Activated T-helper 17 cell treated with anti-CD3 and anti-CD28 coated beads, Interleukin-2, amount 50 U/mL, for 72 hours (primary cell): ENCODE data around the gene COPG1. TPM values are rescaled to one million over a fixed set of nuclear protein-coding genes. Genes with fewer than 3 reads are reported as not detected.
A peak's percentile ranks its signal among the peaks of the same experiment; 100 is the strongest.
"Not testable (repeated sequence)": the region's sequence is repeated elsewhere in the genome, so short reads cannot be mapped to it uniquely, and the experiment has no call there.

Experiments
- ATAC-seq: fragments of 150-1000 bp; cut with Tn5 transposase; replicated peaks from 2 replicates; pipeline ENCODE4 v1.10.0; 2021; ENCODE audit warnings: mild to moderate bottlenecking, moderate library complexity
- H3K27ac Mint-ChIP-seq: one replicate; pipeline ENCODE4 v1.8.0; 2022; ENCODE audit warnings: mixed read lengths
- H3K27me3 Mint-ChIP-seq: one replicate; pipeline ENCODE4 v1.8.0; 2022; ENCODE audit warnings: mixed read lengths
- H3K36me3 Mint-ChIP-seq: one replicate; pipeline ENCODE4 v1.8.0; 2022; ENCODE audit warnings: low read depth, mild to moderate bottlenecking, mixed read lengths
- H3K4me1 Mint-ChIP-seq: one replicate; pipeline ENCODE4 v1.8.0; 2022; ENCODE audit warnings: mixed read lengths
- H3K4me3 Mint-ChIP-seq: one replicate; pipeline ENCODE4 v1.8.0; 2022; ENCODE audit warnings: mild to moderate bottlenecking, mixed read lengths
- H3K9me3 Mint-ChIP-seq: one replicate; pipeline ENCODE4 v1.8.0; 2022; ENCODE audit warnings: mixed read lengths
- total RNA-seq, 2 donors: library from RNA; stranded (reverse); gene quantifications; one replicate each; pipeline ENCODE4 v1.2.3, GENCODE V29; 2022

The COPG1 gene
- total RNA-seq, result 100 to 1,000 TPM; 150 to 157 TPM

- H3K9me3 Mint-ChIP-seq, result no peaks in the 10 kb centered on the region
- no peaks in the 10 kb centered on the region for H3K27me3 Mint-ChIP-seq
- peaks cover 25% of the 10 kb centered on the region for H3K4me1 Mint-ChIP-seq
- H3K36me3 Mint-ChIP-seq, result peaks cover 61% of the 10 kb centered on the region
- H3K27ac Mint-ChIP-seq, result peak within 1 kb of the TSS; percentile 99
- H3K4me3 Mint-ChIP-seq, result peak within 1 kb of the TSS; percentile 97
- ATAC-seq, result peak; percentile 90
Measured at GRCh38 chr3:129249284-129250065, at the start of gene COPG1. TSS of gene COPG1 (plus strand) at chr3:129249606. CDS start at chr3:129249710, 104 bp downstream.

GRCh38 chr3:129204473-129204872, 44.9 kb upstream of the COPG1 start:
- Mint-ChIP-seq H3K9me3 (no peaks in the 10 kb centered on the region), H3K36me3 (no peaks in the 10 kb centered on the region), H3K4me3 (no peak overlapping the region), H3K27me3 (no peaks in the 10 kb centered on the region), H3K27ac (no peak overlapping the region), H3K4me1 (no peaks in the 10 kb centered on the region)
- no peak for ATAC-seq

DNA sequence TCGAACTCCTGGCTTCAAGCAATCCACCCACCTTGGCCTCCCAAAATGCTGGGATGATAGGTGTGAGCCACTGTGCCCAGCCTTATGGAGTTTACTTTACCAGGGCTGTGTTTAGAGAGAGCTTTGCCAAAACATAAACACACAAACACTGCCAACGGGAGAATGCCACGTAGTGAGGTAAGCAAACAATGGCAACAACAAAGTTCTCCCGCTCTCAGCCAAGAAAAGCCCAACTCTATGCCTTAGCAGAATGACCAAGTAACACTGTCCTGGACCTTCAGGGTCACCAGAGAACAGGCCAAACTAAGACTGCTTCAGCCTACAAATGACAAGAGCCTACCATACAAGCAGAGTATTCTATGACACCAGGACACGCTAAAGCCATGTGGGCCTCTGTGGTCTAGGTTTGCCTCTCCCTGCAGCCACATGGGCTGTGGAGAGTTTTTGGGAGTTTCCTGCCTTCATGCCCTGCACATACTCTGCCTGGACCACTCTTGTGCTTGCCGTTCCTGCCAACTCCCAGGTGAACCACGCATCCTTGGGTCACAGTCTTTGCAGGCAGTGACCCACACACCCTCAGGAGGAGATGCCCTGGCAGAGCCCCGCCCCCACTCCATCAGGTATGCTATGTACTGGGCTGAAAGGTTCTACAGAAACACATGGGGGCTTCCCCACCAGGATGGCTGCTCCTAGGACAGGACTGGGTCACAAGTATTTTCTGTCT, 44.1 kb upstream of the COPG1 start:
- no peaks in the 10 kb centered on the region for H3K27me3 Mint-ChIP-seq
- no peak overlapping the region for H3K4me3 Mint-ChIP-seq
- no peak for ATAC-seq
- H3K27ac Mint-ChIP-seq, result no peak overlapping the region
- H3K9me3 Mint-ChIP-seq, result no peaks in the 10 kb centered on the region
- no peaks in the 10 kb centered on the region for H3K36me3 Mint-ChIP-seq
- no peaks in the 10 kb centered on the region for H3K4me1 Mint-ChIP-seq

DNA sequence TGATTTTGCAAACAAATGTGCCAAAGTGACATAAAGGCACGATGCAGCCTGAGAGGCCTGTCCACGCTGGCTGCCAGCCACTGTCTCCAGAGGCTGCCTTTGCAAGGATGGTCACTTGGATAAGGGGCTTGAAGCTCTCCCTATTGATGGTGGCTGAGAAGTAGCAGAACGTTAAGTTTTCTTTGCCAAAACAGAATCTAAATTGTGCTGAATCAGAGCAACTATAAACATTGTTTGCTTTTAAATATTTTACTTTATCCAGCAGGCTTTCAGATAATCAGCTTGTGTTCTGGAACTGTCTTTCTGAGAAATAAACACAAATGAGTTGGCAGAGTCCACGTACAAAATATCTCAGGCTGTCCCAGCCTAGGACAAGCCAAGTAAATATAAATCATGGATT, 41.9 kb upstream of the COPG1 start:
- H3K36me3 Mint-ChIP-seq, result no peaks in the 10 kb centered on the region
- ATAC-seq, result no peak
- H3K27ac Mint-ChIP-seq, result no peak overlapping the region
- no peak overlapping the region for H3K4me3 Mint-ChIP-seq
- no peaks in the 10 kb centered on the region for H3K9me3 Mint-ChIP-seq
- no peaks in the 10 kb centered on the region for H3K4me1 Mint-ChIP-seq
- no peaks in the 10 kb centered on the region for H3K27me3 Mint-ChIP-seq

GRCh38 chr3:129211345-129211744, 38.1 kb upstream of the COPG1 start:
- no peak overlapping the region for H3K27ac Mint-ChIP-seq
- H3K36me3 Mint-ChIP-seq, result no peaks in the 10 kb centered on the region
- ATAC-seq, result no peak
- H3K4me1 Mint-ChIP-seq, result no peaks in the 10 kb centered on the region
- no peak overlapping the region for H3K4me3 Mint-ChIP-seq
- H3K27me3 Mint-ChIP-seq, result no peaks in the 10 kb centered on the region
- H3K9me3 Mint-ChIP-seq, result no peaks in the 10 kb centered on the region

- Mint-ChIP-seq H3K4me1 (no peaks in the 10 kb centered on the region), H3K27me3 (no peaks in the 10 kb centered on the region), H3K36me3 (no peaks in the 10 kb centered on the region), H3K4me3 (no peak overlapping the region), H3K27ac (no peak overlapping the region), H3K9me3 (no peaks in the 10 kb centered on the region)
- ATAC-seq, result no peak
Measured at GRCh38 chr3:129211772-129212171, 37.6 kb upstream of the COPG1 start.

DNA sequence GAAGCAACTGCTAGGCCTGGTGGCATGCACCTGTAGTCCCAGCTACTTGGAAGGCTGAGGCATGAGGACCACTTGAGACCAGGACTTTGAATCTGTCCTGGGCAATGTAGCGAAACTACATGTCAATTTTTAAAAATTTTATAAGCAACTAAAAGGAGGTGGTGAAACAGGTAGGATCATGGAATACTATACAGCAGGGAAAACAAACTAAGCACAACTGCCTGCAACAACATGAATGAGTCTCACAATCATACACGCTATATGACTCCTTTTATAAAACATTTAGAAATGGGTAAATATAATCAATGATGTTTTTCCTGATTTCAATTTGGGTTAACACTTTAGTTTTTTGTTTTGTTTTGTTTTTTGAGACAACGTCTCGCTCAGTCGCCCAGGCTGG, 36.2 kb upstream of the COPG1 start:
- H3K36me3 Mint-ChIP-seq, result no peaks in the 10 kb centered on the region
- H3K4me1 Mint-ChIP-seq, result no peaks in the 10 kb centered on the region
- H3K9me3 Mint-ChIP-seq, result no peaks in the 10 kb centered on the region
- H3K27ac Mint-ChIP-seq, result no peak overlapping the region
- H3K4me3 Mint-ChIP-seq, result no peak overlapping the region
- ATAC-seq, result no peak
- no peaks in the 10 kb centered on the region for H3K27me3 Mint-ChIP-seq

DNA sequence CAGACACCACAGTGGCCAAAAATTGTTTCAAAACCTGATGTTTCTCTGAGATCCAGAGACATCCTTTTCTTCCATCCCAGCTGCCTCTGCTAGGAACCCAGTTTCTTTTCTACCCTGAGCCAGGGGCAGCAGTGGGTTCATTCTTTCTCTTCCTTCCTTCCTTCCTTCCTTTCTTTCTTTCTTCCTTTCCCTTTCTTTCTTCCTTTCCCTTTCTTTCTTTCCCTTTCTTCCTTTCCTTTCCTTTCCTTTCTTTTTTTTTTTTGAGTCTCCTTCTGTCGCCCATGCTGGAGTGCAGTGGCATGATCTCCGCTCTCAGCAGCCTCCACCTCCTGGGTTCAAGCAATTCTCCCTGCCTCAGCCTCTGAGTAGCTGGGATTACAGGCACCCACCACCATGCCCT, 30.7 kb upstream of the COPG1 start:
- no peak for ATAC-seq
- Mint-ChIP-seq H3K4me3 (no peak overlapping the region), H3K27ac (no peak overlapping the region), H3K36me3 (no peaks in the 10 kb centered on the region), H3K4me1 (no peaks in the 10 kb centered on the region), H3K9me3 (no peaks in the 10 kb centered on the region), H3K27me3 (no peaks in the 10 kb centered on the region)

DNA sequence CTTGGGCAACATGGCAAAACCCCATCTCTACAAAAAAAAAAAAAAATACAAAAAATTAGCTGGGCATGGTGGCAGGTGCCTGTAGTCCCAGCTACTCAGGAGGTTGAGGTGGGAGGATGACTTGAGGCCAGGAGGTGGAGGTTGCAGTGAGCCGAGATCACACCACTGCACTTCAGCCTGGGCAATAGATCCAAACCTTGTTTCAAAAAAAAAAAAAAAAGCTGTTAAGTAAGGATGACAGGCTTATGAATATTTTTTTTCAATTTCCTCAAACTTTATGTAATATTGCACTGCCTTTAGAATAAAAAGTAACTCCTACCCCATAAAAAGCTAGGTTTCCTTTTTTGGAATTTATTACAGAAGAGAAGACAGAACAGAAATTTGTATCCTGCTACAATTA, 25.0 kb upstream of the COPG1 start:
- not testable (repeated sequence) for H3K4me1 Mint-ChIP-seq, H3K9me3 Mint-ChIP-seq, H3K4me3 Mint-ChIP-seq

DNA sequence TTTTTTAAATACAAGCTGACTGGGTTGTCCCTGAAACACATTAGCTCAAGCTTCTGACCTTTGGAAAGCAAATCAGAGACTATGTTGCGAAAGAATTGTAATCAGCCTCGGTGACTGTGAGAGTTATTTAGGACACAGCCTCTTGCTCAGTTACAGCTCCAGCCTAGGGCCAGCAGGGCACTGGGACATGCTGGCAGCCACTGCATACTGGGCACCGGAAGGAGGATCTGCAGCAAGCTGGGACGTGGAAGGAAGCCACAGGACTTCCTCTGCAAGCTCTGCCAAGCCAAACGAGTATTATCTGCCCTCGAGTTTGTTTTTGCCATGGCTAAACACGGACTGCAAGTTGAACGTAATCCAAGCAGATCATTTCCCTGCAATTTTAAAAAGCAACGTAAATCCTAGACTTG, 24.4 kb upstream of the COPG1 start:
- no peaks in the 10 kb centered on the region for H3K9me3 Mint-ChIP-seq
- peak; percentile 82 for ATAC-seq
- peak overlapping the region; percentile 75 for H3K27ac Mint-ChIP-seq
- peak overlapping the region; percentile 71 for H3K4me3 Mint-ChIP-seq
- H3K36me3 Mint-ChIP-seq, result no peaks in the 10 kb centered on the region
- H3K4me1 Mint-ChIP-seq, result peaks cover 8% of the 10 kb centered on the region
- H3K27me3 Mint-ChIP-seq, result no peaks in the 10 kb centered on the region

More for the DNA sequence above, 25.0 kb upstream of the COPG1 start:
- H3K27me3 Mint-ChIP-seq, ATAC-seq, H3K36me3 Mint-ChIP-seq, H3K27ac Mint-ChIP-seq: not testable (repeated sequence)

GRCh38 chr3:129226374-129226773, 23.0 kb upstream of the COPG1 start:
- H3K4me1 Mint-ChIP-seq, result peaks cover 16% of the 10 kb centered on the region

DNA sequence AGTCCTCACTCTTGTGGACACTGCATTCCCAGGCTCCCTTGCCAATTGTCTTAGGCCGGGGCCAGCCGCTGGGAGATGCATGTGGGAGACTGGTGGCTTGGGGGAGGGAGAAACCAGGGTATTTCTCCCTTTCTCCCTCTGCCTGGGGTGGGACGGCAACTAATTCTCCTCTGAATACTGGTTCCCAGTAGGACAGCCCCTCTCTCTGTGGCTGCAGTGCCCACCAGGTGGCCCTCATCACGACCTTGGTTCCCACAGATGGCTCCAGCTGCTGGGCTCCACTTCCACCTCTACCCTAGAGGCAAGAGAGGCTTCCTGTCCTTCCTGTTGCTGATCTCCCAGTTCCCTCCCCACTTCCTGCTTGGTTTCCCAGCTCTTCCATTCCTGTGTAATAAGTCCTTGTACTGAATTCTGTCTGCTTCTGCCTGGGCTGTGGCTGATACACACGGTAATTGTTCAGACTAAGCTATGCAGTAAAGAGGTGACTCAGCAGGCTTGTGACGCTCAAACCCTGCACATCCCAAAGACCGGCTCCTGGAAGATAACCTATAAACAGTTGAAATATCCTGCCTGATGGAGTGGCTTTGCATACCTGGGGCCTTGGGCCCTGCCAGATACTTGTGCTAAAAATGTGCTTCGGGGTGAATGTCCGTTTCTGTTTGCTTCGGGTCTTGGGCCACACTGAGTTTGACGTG, 20.4 kb upstream of the COPG1 start:
- no peak for ATAC-seq
- H3K4me3 Mint-ChIP-seq, result no peak overlapping the region
- no peaks in the 10 kb centered on the region for H3K36me3 Mint-ChIP-seq
- no peaks in the 10 kb centered on the region for H3K27me3 Mint-ChIP-seq
- H3K9me3 Mint-ChIP-seq, result no peaks in the 10 kb centered on the region
- H3K27ac Mint-ChIP-seq, result no peak overlapping the region
- H3K4me1 Mint-ChIP-seq, result peaks cover 24% of the 10 kb centered on the region

More at GRCh38 chr3:129226374-129226773, 23.0 kb upstream of the COPG1 start:
- no peak overlapping the region for H3K27ac Mint-ChIP-seq
- H3K27me3 Mint-ChIP-seq, result no peaks in the 10 kb centered on the region
- H3K36me3 Mint-ChIP-seq, result no peaks in the 10 kb centered on the region
- no peaks in the 10 kb centered on the region for H3K9me3 Mint-ChIP-seq
- no peak for ATAC-seq
- peak overlapping the region; percentile 23 for H3K4me3 Mint-ChIP-seq

DNA sequence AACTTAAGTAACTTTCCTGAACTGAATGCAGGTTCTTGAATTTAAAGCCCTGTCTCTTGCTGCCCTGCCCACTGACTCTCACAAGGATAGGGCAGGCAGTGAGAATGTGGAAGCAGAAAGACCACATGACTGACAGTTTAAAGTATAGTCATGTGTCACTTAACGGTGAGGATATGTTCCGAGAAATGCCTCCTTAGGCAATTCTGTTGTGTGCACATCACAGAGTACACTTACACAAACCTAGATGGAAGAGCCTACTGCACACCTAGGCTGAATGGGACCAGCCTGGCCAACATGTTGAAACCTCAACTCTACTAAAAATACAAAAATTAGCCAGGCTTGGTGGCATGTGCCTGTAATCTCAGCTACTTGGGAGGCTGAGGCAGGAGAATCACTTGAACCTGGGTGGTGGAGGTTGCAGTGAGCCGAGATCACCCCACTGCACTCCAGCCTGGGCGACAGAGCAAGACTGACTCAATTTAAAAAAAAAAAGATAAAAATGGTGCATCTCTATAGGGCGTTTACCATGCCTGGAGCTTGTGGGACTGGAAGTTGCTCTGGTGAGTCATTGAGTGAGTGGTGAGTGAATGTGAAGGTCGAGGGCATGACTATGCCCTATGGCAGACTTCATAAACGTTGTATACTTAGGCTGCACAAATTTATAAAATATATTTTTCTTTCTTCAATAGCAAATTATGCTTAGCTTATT, 18.9 kb upstream of the COPG1 start:
- Mint-ChIP-seq H3K4me1 (peaks cover 24% of the 10 kb centered on the region), H3K9me3 (no peaks in the 10 kb centered on the region), H3K4me3 (peak overlapping the region; percentile 31), H3K36me3 (no peaks in the 10 kb centered on the region), H3K27ac (peak overlapping the region; percentile 65), H3K27me3 (no peaks in the 10 kb centered on the region)
- ATAC-seq, result peak; percentile 98
